ENCODE measurements around the gene SMPDL3B.

The SMPDL3B gene

GRCh38 chr1:27934818-27935549 is at the start of gene SMPDL3B:
SMPDL3B (plus strand) TSS chr1:27935000; CDS start chr1:27935184, 184 bp downstream.
- no peak for DNase-seq

- DNase-seq: peak in 1 of 56 donors; percentile 7
Measured at GRCh38 chr1:27885114-27885528, 49.7 kb upstream of the SMPDL3B start.

GRCh38 chr1:27885621-27886352 is 49.0 kb upstream of the SMPDL3B start:
- DNase-seq: no peak

- DNase-seq: no peak
Measured at GRCh38 chr1:27886353-27886679, 48.5 kb upstream of the SMPDL3B start.

GRCh38 chr1:27886744-27887143 is 48.1 kb upstream of the SMPDL3B start:
- no peak for DNase-seq

- DNase-seq: peak in 1 of 56 donors; percentile 26
Measured at GRCh38 chr1:27887215-27888021, 47.4 kb upstream of the SMPDL3B start.

- DNase-seq: peak in 2 of 56 donors; percentile 13 to 17
Measured at GRCh38 chr1:27889506-27889905, 45.3 kb upstream of the SMPDL3B start.

GRCh38 chr1:27891196-27891889 is 43.5 kb upstream of the SMPDL3B start:
- DNase-seq: peak in 6 of 56 donors; percentile 7 to 41 (median 16)

GRCh38 chr1:27894521-27894920 is 40.3 kb upstream of the SMPDL3B start:
- DNase-seq: no peak

GRCh38 chr1:27906759-27907158 is 28.0 kb upstream of the SMPDL3B start:
- DNase-seq: peak in 2 of 56 donors; percentile 13 to 26

GRCh38 chr1:27912429-27912828 is 22.4 kb upstream of the SMPDL3B start:
- no peak for DNase-seq

GRCh38 chr1:27915082-27915575 is 19.7 kb upstream of the SMPDL3B start:
- no peak for DNase-seq

- DNase-seq: no peak
Measured at GRCh38 chr1:27922272-27922671, 12.5 kb upstream of the SMPDL3B start.

- DNase-seq: no peak
Measured at GRCh38 chr1:27928216-27928954, 6.4 kb upstream of the SMPDL3B start.

GRCh38 chr1:27931184-27931583 is 3.6 kb upstream of the SMPDL3B start:
- no peak for DNase-seq

- DNase-seq: no peak
Measured at GRCh38 chr1:27931759-27932158, 3.0 kb upstream of the SMPDL3B start.

GRCh38 chr1:27935721-27936120 is 921 bp downstream of the SMPDL3B start:
- DNase-seq: no peak

- no peak for DNase-seq
Measured at GRCh38 chr1:27936370-27936769, 1.6 kb downstream of the SMPDL3B start.

GRCh38 chr1:27937524-27937836 is 2.7 kb downstream of the SMPDL3B start:
- no peak for DNase-seq

- no peak for DNase-seq
Measured at GRCh38 chr1:27938488-27938887, 3.7 kb downstream of the SMPDL3B start.

- peak in 5 of 56 donors; percentile 5 to 49 (median 27) for DNase-seq
Measured at GRCh38 chr1:27940297-27940696, 5.5 kb downstream of the SMPDL3B start.
